Measurements from ENCODE around the gene DGAT2L6.

GRCh38 chrX:70241501-70241900, 64.2 kb downstream of the DGAT2L6 start:
- no peak for TF ChIP-seq EZH2phosphoT487 (IDR thresholded peaks at IDR 0.05; ENCODE audit: unreplicated experiment)
- no peak for TF ChIP-seq CTCF (conservative IDR thresholded peaks at IDR 0.05; ENCODE audit: low read depth in 2 of 2)
- no peak for TF ChIP-seq EZH2 (IDR thresholded peaks at IDR 0.05; ENCODE audit: low read depth, unreplicated experiment)
- TF ChIP-seq JUNB (IDR thresholded peaks at IDR 0.05; ENCODE audit: unreplicated experiment), result no peak

Data from GM23338 (cell line).